Measurements from ENCODE around the gene GNG13.

The GNG13 gene

DNA sequence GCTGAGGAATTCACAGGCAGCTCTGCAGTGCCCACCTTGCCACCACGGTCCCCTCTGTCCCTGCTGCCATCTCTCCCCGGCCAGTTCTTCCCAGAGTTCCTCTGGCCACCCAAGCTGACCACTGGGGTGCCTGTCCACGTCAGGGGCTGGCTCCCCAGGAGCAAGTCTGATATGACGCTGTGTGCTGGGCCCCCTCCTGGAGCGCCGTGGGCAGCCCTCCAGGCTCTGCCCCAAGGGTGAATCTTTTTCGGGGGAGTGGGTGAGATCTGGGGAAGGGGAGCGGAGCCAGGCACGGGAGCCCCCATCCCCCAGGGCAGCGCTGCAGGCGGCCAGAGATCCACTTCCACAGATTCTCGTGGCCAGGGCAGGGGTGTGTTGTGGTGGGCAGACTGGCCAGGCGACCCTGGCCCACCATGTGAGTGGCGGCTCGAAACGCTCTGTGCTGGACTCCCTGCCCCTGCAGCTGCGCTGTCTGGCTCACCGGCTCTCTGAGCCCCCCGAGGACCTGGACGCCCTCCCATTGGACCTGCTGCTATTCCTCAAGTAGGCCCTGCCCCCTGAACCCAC lies 36.3 kb downstream of the GNG13 start:
- Histone ChIP-seq H3K27me3 (ENCODE audit: control insufficient read depth, low read length) (no peaks in the 10 kb centered on the region), H4K20me1 (ENCODE audit: control insufficient read depth, insufficient read depth, low read depth, low read length) (no peaks in the 10 kb centered on the region)

DNA sequence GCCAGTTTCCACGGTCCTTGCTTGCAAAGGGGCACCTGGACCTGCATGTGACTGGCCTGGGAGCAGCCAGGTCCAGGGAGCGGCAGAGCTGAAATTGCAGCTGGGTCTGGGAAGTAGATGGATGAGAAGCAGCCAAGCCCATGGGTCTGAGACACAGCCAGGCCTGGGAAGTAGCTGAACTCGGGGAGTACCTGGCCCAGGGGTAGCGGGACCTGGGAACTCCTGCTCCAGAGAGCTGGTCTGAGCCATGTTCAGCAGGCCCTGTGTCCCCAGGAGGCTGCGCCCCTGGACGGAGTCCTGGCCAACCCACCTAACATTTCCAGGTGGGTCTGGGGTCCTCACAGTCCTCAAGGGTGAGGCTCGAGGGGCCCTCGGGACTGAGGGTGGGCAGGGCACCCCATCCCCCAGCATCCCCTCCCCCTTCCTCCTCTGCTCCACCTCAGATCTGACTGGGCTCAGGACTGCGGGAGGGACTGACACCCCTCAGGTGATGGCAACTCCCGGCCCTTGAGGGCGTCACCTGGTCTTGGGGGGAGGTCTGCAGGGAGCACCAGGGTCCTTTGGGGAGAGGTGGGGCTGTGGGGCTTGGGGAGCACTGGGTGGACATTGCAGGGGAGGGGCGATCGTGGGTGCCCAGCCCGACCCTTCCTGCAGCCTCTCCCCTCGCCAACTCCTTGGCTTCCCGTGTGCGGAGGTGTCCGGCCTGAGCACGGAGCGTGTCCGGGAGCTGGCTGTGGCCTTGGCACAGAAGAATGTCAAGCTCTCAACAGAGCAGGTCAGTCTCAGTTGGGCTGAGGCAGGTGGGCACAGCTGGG lies 37.0 kb downstream of the GNG13 start:
- TF ChIP-seq EZH2phosphoT487 (IDR thresholded peaks at IDR 0.05; ENCODE audit: borderline replicate concordance, low read length), result no peak
- TF ChIP-seq, protein P1, sequence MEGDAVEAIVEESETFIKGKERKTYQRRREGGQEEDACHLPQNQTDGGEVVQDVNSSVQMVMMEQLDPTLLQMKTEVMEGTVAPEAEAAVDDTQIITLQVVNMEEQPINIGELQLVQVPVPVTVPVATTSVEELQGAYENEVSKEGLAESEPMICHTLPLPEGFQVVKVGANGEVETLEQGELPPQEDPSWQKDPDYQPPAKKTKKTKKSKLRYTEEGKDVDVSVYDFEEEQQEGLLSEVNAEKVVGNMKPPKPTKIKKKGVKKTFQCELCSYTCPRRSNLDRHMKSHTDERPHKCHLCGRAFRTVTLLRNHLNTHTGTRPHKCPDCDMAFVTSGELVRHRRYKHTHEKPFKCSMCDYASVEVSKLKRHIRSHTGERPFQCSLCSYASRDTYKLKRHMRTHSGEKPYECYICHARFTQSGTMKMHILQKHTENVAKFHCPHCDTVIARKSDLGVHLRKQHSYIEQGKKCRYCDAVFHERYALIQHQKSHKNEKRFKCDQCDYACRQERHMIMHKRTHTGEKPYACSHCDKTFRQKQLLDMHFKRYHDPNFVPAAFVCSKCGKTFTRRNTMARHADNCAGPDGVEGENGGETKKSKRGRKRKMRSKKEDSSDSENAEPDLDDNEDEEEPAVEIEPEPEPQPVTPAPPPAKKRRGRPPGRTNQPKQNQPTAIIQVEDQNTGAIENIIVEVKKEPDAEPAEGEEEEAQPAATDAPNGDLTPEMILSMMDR (IDR thresholded peaks at IDR 0.05; ENCODE audit: low read depth, low read length, poor library complexity, severe bottlenecking), result no peak
- H3K4me2 ChIP-seq (ENCODE audit: low read length), result no peak overlapping the region

More for the DNA sequence above, 36.3 kb downstream of the GNG13 start:
- H3K79me2 ChIP-seq (ENCODE audit: control insufficient read depth, low read length), result no peaks in the 10 kb centered on the region
- H3K9me2 ChIP-seq (replicated peaks; ENCODE audit: control insufficient read depth, low read length), result no peaks in the 10 kb centered on the region
- no peaks in the 10 kb centered on the region for H3K9me3 ChIP-seq (ENCODE audit: control insufficient read depth, insufficient read depth, low read length)
- no peak overlapping the region for H3K4me3 ChIP-seq (ENCODE audit: low read length)
- no peak overlapping the region for H3K27ac ChIP-seq (ENCODE audit: low read depth, low read length)
- no peaks in the 10 kb centered on the region for H3F3A ChIP-seq (ENCODE audit: control insufficient read depth, insufficient read depth)
- H3K36me3 ChIP-seq (ENCODE audit: control insufficient read depth, low read length), result no peaks in the 10 kb centered on the region
- H3K4me2 ChIP-seq (ENCODE audit: low read length), result no peak overlapping the region
- TF ChIP-seq EZH2phosphoT487 (IDR thresholded peaks at IDR 0.05; ENCODE audit: borderline replicate concordance, low read length), result no peak
- TF ChIP-seq, protein P1 (IDR thresholded peaks at IDR 0.05; ENCODE audit: low read depth, low read length, poor library complexity, severe bottlenecking), result no peak
- no peaks in the 10 kb centered on the region for H3K4me1 ChIP-seq (ENCODE audit: control insufficient read depth, low read length)

DNA sequence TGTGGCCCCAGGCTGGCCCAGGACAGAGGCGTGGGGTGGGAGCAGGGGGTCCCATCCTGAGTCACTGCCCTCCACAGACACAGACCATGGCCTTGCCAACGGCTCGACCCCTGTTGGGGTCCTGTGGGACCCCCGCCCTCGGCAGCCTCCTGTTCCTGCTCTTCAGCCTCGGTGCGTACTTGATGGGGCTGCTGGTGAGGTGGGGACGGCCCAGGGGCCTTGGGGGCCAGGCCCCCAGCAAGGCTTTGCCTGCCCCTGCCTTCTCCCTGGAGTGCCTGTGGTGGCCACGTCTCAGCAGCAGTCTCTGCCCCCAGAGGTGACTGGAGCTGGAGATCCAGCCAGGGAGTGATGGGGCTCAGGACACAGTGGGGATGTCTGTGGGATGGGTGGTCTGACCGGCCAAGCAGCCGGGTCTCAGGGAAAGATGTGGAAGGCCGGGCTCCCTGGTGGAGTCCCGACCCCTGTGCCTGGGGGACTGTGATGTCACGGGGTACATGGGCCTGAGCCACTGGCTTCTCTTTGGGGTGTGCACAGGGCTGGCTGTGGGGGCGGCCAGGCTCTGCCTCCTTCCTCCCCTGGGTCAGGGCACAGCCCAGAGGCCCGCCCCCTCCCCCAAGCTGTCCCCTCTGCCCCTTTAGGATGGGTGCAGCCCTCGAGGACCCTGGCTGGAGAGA lies 37.8 kb downstream of the GNG13 start:
- Histone ChIP-seq H3K36me3 (ENCODE audit: control insufficient read depth, low read length) (no peaks in the 10 kb centered on the region), H3K27me3 (ENCODE audit: control insufficient read depth, low read length) (no peaks in the 10 kb centered on the region), H3K4me1 (ENCODE audit: control insufficient read depth, low read length) (no peaks in the 10 kb centered on the region), H3K79me2 (ENCODE audit: control insufficient read depth, low read length) (no peaks in the 10 kb centered on the region), H3K4me3 (ENCODE audit: low read length) (no peak overlapping the region), H3K4me2 (ENCODE audit: low read length) (no peak overlapping the region), H4K20me1 (ENCODE audit: control insufficient read depth, insufficient read depth, low read depth, low read length) (no peaks in the 10 kb centered on the region), H3K9me3 (ENCODE audit: control insufficient read depth, insufficient read depth, low read length) (no peaks in the 10 kb centered on the region), H3F3A (ENCODE audit: control insufficient read depth, insufficient read depth) (no peaks in the 10 kb centered on the region), H3K27ac (ENCODE audit: low read depth, low read length) (no peak overlapping the region), H3K9me2 (replicated peaks; ENCODE audit: control insufficient read depth, low read length) (no peaks in the 10 kb centered on the region)
- no peak for TF ChIP-seq EZH2phosphoT487 (IDR thresholded peaks at IDR 0.05; ENCODE audit: borderline replicate concordance, low read length)
- TF ChIP-seq, protein P1 (IDR thresholded peaks at IDR 0.05; ENCODE audit: low read depth, low read length, poor library complexity, severe bottlenecking), result no peak

More for the DNA sequence above, 37.0 kb downstream of the GNG13 start:
- Histone ChIP-seq H3K9me2 (replicated peaks; ENCODE audit: control insufficient read depth, low read length) (no peaks in the 10 kb centered on the region), H4K20me1 (ENCODE audit: control insufficient read depth, insufficient read depth, low read depth, low read length) (no peaks in the 10 kb centered on the region), H3K79me2 (ENCODE audit: control insufficient read depth, low read length) (no peaks in the 10 kb centered on the region), H3K9me3 (ENCODE audit: control insufficient read depth, insufficient read depth, low read length) (no peaks in the 10 kb centered on the region), H3K4me3 (ENCODE audit: low read length) (no peak overlapping the region), H3K27me3 (ENCODE audit: control insufficient read depth, low read length) (no peaks in the 10 kb centered on the region), H3K4me1 (ENCODE audit: control insufficient read depth, low read length) (no peaks in the 10 kb centered on the region), H3K36me3 (ENCODE audit: control insufficient read depth, low read length) (no peaks in the 10 kb centered on the region), H3F3A (ENCODE audit: control insufficient read depth, insufficient read depth) (no peaks in the 10 kb centered on the region), H3K27ac (ENCODE audit: low read depth, low read length) (no peak overlapping the region)
